Neural crest cell (in vitro differentiated cells): ENCODE measurements around the gene IGF2R. TPM values are rescaled to one million over a fixed set of nuclear protein-coding genes. Genes with fewer than 3 reads are reported as not detected.

Experiments used
- DNase-seq: peaks from one replicate; pipeline ENCODE4 v3.0.0; 2021; ENCODE audit warnings: low read depth, mixed read lengths, low spot score
- H3K27ac Mint-ChIP-seq: one replicate; pipeline ENCODE4 v1.8.0; 2021; ENCODE audit warnings: mild to moderate bottlenecking, mixed read lengths; ENCODE audit not compliant: unreplicated experiment
- H3K27me3 Mint-ChIP-seq: 2 replicates; pipeline ENCODE4 v1.8.0; 2021; ENCODE audit warnings: low read depth, mild to moderate bottlenecking, mixed read lengths
- H3K36me3 Mint-ChIP-seq: 2 replicates; pipeline ENCODE4 v1.8.0; 2021; ENCODE audit warnings: low read depth, mild to moderate bottlenecking, mixed read lengths
- H3K4me1 Mint-ChIP-seq: 2 replicates; pipeline ENCODE4 v1.8.0; 2021; ENCODE audit warnings: mixed read lengths
- H3K4me3 Mint-ChIP-seq: one replicate; pipeline ENCODE4 v1.8.0; 2021; ENCODE audit warnings: mild to moderate bottlenecking, mixed read lengths
- H3K9me3 Mint-ChIP-seq: 2 replicates; pipeline ENCODE4 v1.8.0; 2021; ENCODE audit warnings: mixed read lengths
- CTCF ChIP-seq: fragments of 200-600 bp; sonication (generic); conservative IDR thresholded peaks from 2 replicates; pipeline ENCODE4 v1.5.0; 2021; ENCODE audit warnings: antibody characterized with exemption, mild to moderate bottlenecking
- total RNA-seq: library from RNA; stranded (reverse); gene quantifications from 2 replicates; pipeline ENCODE4 v1.2.1, GENCODE V29; 2021

The IGF2R gene
- total RNA-seq, 1 donor from 2014 or later = 97.3 TPM

GRCh38 chr6:160128879-160129516, 160.1 kb downstream of the IGF2R start:
- H3K4me3 Mint-ChIP-seq = no peak overlapping the region
- no peaks in the 10 kb centered on the region for H3K4me1 Mint-ChIP-seq
- no peak for DNase-seq
- TF ChIP-seq CTCF = no peak
- peaks cover 4% of the 10 kb centered on the region for H3K36me3 Mint-ChIP-seq
- peaks cover 2% of the 10 kb centered on the region for H3K9me3 Mint-ChIP-seq
- H3K27me3 Mint-ChIP-seq = no peaks in the 10 kb centered on the region
- H3K27ac Mint-ChIP-seq = no peak overlapping the region

GRCh38 chr6:160129881-160130615, 161.2 kb downstream of the IGF2R start:
- H3K27me3 Mint-ChIP-seq = no peaks in the 10 kb centered on the region

GRCh38 chr6:160130729-160131484, 162.0 kb downstream of the IGF2R start:
- Mint-ChIP-seq H3K36me3 (no peaks in the 10 kb centered on the region), H3K27me3 (no peaks in the 10 kb centered on the region), H3K27ac (peak overlapping the region; percentile 31), H3K4me1 (no peaks in the 10 kb centered on the region), H3K4me3 (no peak overlapping the region), H3K9me3 (no peaks in the 10 kb centered on the region)
- no peak for TF ChIP-seq CTCF
- DNase-seq = no peak

More at GRCh38 chr6:160129881-160130615, 161.2 kb downstream of the IGF2R start:
- Mint-ChIP-seq H3K27ac (peak overlapping the region; percentile 16), H3K4me1 (no peaks in the 10 kb centered on the region), H3K36me3 (no peaks in the 10 kb centered on the region), H3K4me3 (no peak overlapping the region), H3K9me3 (peaks cover under 1% of the 10 kb centered on the region)
- TF ChIP-seq CTCF = no peak
- DNase-seq = no peak

GRCh38 chr6:160131636-160132296, 162.9 kb downstream of the IGF2R start:
- Mint-ChIP-seq H3K9me3 (no peaks in the 10 kb centered on the region), H3K4me1 (no peaks in the 10 kb centered on the region), H3K27me3 (no peaks in the 10 kb centered on the region), H3K4me3 (no peak overlapping the region), H3K36me3 (no peaks in the 10 kb centered on the region), H3K27ac (no peak overlapping the region)
- DNase-seq = no peak
- TF ChIP-seq CTCF = no peak

- Mint-ChIP-seq H3K27me3 (no peaks in the 10 kb centered on the region), H3K36me3 (no peaks in the 10 kb centered on the region), H3K4me1 (no peaks in the 10 kb centered on the region), H3K27ac (peak overlapping the region; percentile 16), H3K4me3 (no peak overlapping the region), H3K9me3 (no peaks in the 10 kb centered on the region)
- DNase-seq = no peak
- no peak for TF ChIP-seq CTCF
These were observed 163.4 kb downstream of the IGF2R start for GRCh38 chr6:160132297-160132637.
